NCI-H1105 treated with DMSO at 0.1 percent for 48 hours (cell line): Measurements from ENCODE around the gene PAGE2B.
"Not testable (repeated sequence)": the region's sequence is repeated elsewhere in the genome, so short reads cannot be mapped to it uniquely, and the experiment has no call there.

Source experiments
- DNase-seq: peaks from one replicate; lab custom pipeline; 2025; lab: John Stamatoyannopoulos, UW

The PAGE2B gene

GRCh38 chrX:55109306-55109705 lies 34.5 kb downstream of the PAGE2B start:
- DNase-seq = no peak

- peak; percentile 29 for DNase-seq
Observed at GRCh38 chrX:55111578-55112254, 36.9 kb downstream of the PAGE2B start.

- not testable (repeated sequence) for DNase-seq
Observed at GRCh38 chrX:55116589-55116988, 41.8 kb downstream of the PAGE2B start.

- no peak for DNase-seq
Observed at GRCh38 chrX:55118574-55118973, 43.7 kb downstream of the PAGE2B start.

- no peak for DNase-seq
Observed at GRCh38 chrX:55119271-55119670, 44.4 kb downstream of the PAGE2B start.

GRCh38 chrX:55119712-55120111 lies 44.9 kb downstream of the PAGE2B start:
- no peak for DNase-seq

GRCh38 chrX:55120761-55121358 lies 46.0 kb downstream of the PAGE2B start:
- no peak for DNase-seq

- no peak for DNase-seq
Observed at GRCh38 chrX:55123900-55124299, 49.1 kb downstream of the PAGE2B start.

GRCh38 chrX:55127692-55128091 lies 52.9 kb downstream of the PAGE2B start:
- DNase-seq = no peak
